Activated T-cell treated with anti-CD3 and anti-CD28 coated beads, Interleukin-2, amount 50 U/mL, for 48 hours (primary cell): ENCODE measurements around the gene MELTF.
A peak's percentile ranks its signal among the peaks of the same experiment; 100 is the strongest.

Source experiments
- DNase-seq, 2 experiments: peaks; one replicate each; pipeline ENCODE4 v3.0.0-alpha.2; 2020

Gene MELTF

GRCh38 chr3:196991581-196992460, 37.8 kb downstream of the MELTF start:
- DNase-seq, result no peak

- no peak for DNase-seq
Observed at GRCh38 chr3:196990601-196991007, 39.0 kb downstream of the MELTF start.

DNA sequence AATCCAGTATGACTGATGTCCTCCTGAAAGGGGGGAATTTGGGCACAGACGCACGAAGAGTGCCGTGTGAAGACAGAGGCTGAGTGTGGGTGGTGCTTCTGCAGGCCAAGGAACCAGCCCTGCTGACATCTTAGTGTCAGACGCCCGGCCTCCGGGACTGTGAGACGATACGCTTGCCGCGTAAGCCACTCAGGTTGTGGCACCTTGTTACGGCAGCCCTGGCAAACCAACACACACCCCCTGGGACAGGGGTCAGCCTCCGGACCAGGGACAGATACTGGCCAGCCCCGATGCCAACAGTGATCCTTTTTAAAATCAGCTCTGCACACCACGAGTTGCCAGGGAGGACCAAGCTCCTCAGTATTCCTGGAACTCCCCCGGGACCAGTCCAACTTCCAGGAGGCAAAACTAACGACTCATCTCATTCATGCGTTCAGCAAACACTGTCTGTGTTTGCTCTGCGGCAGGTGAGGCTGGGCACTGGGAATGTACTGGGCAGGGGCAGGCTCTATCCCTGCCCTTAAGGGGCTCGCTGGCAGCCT, 39.8 kb downstream of the MELTF start:
- DNase-seq, result no peak

- no peak for DNase-seq
Observed at GRCh38 chr3:196988241-196989029, 41.2 kb downstream of the MELTF start.

DNA sequence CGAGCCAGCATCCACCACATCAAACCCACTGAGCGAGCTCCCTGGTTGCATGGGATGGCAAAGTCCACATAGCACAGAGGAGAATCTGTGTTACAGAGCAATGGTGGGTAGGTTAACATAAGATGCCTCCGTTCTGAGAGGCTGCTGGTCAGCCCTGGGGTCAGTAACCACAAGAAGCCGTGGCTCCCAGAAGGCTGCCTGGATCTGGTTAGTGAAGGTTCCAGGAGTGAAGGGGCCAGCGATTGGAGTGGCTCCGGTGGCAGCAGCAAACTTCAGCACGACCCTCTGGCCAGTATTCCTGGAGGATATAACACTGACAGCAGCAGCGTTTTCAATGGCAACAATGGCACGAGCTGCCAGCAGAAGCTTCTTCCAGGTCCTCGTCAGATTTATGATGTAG, 42.6 kb downstream of the MELTF start:
- no peak for DNase-seq

DNA sequence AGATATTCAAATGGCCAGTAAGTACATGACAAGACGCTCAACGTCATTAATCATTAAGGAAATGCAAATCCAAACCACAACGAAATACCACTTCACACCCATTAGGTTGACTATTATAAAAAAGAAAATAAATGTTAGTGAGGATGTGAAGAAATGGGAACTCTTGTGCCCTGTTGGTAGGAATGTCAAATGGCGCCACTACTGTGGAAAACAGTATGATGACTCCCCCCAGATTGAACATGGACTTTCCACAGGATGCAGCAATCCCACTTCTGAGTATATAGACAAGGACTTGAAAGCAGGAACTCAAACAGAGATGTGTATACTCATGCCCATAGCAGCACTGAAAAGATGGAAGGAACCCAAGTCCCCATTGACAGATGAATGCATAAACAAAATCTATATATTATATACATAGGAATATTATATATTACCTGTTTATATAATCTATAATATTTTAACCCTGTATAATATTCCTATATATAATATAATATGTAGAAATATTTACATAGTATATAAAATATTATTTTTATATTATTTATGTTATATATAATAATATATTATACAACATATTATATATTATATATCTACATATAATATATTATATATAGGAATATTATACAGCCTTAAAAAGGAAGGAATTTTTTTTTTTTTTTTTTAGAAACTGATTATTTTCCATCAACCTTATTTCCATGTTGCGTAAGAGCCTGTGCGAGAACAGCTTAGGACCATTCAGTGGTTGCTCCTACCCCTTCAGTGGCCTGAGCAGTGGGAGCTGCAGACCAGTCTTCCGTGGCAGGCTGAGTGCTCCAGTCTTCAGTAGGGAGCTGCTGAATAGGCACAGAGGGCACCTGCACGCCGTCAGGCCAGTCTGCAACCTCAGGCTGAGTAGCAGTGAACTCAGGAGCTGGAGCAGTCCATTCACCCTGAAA, 43.4 kb downstream of the MELTF start:
- no peak for DNase-seq

GRCh38 chr3:196985298-196985697, 44.3 kb downstream of the MELTF start:
- DNase-seq, result no peak

GRCh38 chr3:196983186-196983585, 46.4 kb downstream of the MELTF start:
- no peak for DNase-seq

- DNase-seq, result no peak
Observed at GRCh38 chr3:196981657-196982056, 48.0 kb downstream of the MELTF start.

DNA sequence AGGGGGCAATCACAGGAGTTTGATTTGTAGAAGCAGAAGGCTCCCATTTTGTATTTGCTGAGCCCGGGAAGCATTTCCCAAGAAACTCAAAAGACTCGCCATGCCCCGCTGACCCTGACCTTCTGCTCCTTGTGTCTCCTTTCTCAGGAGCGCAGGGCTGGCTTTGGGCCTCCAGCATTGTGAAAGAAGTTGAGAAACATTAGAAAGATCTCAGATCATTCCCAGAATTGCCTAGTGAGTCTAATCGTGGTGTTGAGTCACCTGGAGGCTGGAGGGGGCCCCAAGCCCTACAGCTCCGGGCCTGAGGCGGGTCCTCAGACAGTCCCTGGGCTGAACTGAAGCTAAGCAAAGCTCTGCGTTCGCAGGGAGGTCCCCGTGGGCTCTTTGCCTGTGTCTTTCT, 50.1 kb downstream of the MELTF start:
- no peak for DNase-seq

DNA sequence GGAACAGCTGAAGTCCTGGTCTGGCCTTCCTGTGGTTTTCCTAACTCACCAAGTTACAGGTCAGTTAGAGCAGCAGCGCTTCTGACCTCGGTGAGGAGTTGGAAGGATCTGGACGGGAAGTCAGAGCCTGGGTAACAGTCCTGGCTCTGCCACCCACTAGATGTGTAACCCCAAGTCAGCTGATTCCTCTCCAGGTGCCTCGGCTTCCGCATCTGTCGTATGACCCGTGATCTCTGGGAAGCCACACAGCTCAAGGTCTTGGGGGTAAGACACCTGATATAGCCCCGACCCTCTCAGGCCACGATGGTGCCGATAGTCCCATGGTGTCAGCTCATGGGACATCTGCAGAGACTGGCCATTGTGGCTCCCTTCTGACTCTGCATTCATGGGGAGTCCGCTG, 52.7 kb downstream of the MELTF start:
- DNase-seq, result no peak

DNA sequence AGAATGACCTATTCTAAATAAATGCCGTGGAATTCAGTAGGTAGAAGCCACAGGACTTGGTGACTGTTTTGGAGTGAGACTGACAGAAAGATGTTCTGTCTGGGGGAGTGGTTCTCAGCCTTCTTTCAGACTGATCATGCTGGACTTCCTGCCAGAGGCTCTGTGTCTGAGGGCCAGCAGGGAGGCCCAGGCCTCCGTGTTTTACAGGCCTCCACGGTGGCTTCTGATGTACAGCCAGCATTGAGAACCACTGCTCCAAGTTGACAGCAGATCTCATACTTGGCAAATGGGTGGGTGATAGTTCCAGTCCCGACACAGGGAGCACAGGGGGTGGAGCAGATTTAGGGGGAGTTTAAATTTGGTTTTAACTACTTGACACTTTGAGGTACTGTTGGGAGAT, 54.3 kb downstream of the MELTF start:
- no peak for DNase-seq

- no peak for DNase-seq
Observed at GRCh38 chr3:196974661-196975060, 55.0 kb downstream of the MELTF start.

DNA sequence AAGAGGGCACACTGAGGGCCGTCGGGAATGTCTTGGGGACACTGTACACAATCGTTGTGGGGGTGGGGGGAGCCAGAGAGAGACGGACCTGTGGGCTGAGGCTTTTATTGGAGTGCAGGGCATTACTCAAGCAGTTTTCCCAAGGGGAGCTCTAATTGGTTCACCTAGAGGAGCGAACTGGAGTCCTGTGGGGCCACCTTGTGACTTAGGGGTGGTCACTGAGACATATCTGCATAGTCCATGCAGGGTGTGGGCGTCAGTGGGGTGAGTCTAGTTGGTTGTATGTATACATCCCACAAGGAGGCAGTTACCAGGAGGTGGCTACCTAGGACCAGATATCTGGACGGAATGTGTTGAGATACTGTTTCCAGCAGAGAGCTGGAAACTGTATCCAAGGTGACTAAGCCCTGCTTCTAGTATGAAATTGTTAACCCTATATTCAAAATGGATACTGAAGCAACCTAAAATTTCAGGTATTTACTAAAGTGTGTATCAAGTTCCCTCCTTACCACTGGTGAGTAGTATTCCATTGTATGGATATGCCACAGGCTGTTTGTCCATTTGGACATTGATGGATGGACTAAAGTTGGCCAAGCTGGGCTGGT, 58.4 kb downstream of the MELTF start:
- DNase-seq, result no peak

GRCh38 chr3:196970547-196971093, 59.0 kb downstream of the MELTF start:
- no peak for DNase-seq

- DNase-seq, result peak; percentile 79 to 85
Observed at GRCh38 chr3:196969660-196970546, 59.7 kb downstream of the MELTF start.

- DNase-seq, result peak; percentile 67 to 75
Observed at GRCh38 chr3:196969134-196969659, 60.4 kb downstream of the MELTF start.

DNA sequence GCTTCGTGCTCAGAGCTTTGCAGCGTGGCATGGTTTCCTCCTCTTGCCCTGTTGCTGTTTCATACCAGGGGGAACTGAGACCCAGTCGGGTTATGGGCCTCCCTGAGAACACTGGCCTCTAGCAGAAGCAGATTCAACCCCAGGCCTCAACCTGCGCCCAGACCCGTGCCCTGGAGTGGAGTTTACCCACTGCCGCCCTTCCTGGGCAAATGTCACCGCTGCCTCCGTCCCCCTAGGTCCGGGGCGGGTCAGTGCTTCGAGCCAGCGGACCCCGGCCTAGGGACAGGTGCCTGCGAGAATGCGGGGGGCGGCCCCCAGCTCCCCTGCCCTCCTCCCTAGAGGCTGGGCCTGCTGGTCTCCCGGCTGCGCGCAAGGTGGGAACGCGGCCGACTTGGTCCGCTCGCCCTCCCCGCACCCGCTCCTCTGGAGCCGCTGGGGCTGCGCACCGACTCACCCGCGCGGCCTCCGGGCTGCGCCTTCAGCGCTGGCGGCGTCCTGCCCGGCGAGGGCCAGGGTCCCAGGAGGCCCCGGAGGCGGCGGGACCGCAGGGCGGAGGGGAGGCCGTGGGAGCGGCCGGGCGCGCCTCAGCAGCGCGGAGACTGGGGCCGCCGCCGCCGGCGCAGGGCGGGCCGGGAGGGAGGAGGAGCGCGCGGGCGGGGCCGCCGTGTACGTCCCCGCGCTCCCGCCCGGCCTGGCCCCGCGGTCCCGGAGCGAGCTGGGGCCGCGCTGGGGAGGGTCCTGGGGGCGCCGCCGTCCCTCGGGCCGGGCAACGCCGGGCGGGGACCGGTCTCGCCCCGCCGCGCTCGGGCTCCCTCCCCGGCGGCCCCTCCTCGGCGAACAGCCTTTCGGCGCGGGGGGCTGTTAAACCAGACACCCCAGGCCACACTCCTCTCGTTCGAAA, 61.1 kb downstream of the MELTF start, which contains the start of gene PIGZ:
PIGZ (minus strand) TSS at position 601 of the 901 bp plus-strand sequence. CDS start 16,802 bp downstream, outside the sequence.
- DNase-seq, result peak; percentile 60 to 68
